ENCODE measurements around the gene BRD3. TPM values are rescaled to one million over a fixed set of nuclear protein-coding genes. Genes with fewer than 3 reads are reported as not detected.

BRD3 gene
- total RNA-seq, 1 donor from 2014 or later: 19.9 TPM

- no peak overlapping the region for H3K4me3 ChIP-seq (ENCODE audit: low read depth, low read length)
- no peak for TF ChIP-seq CTCF (conservative IDR thresholded peaks at IDR 0.05; ENCODE audit: low read depth, low read length)
- no peak for DNase-seq (ENCODE audit: low read depth)
Measured at GRCh38 chr9:134049772-134050588, 17.8 kb downstream of the BRD3 start.

GRCh38 chr9:134049236-134049635, 18.6 kb downstream of the BRD3 start:
- no peak overlapping the region for H3K4me3 ChIP-seq (ENCODE audit: low read depth, low read length)
- no peak for DNase-seq (ENCODE audit: low read depth)
- TF ChIP-seq CTCF (conservative IDR thresholded peaks at IDR 0.05; ENCODE audit: low read depth, low read length): no peak

- TF ChIP-seq CTCF (conservative IDR thresholded peaks at IDR 0.05; ENCODE audit: low read depth, low read length): no peak
- no peak for DNase-seq (ENCODE audit: low read depth)
- H3K4me3 ChIP-seq (ENCODE audit: low read depth, low read length): no peak overlapping the region
Measured at GRCh38 chr9:134048582-134048968, 19.3 kb downstream of the BRD3 start.

- no peak overlapping the region for H3K4me3 ChIP-seq (ENCODE audit: low read depth, low read length)
- DNase-seq (ENCODE audit: low read depth): no peak
- TF ChIP-seq CTCF (conservative IDR thresholded peaks at IDR 0.05; ENCODE audit: low read depth, low read length): no peak
Measured at GRCh38 chr9:134047868-134048581, 19.8 kb downstream of the BRD3 start.

GRCh38 chr9:134046894-134047681, 20.7 kb downstream of the BRD3 start:
- no peak for DNase-seq (ENCODE audit: low read depth)
- H3K4me3 ChIP-seq (ENCODE audit: low read depth, low read length): no peak overlapping the region
- no peak for TF ChIP-seq CTCF (conservative IDR thresholded peaks at IDR 0.05; ENCODE audit: low read depth, low read length)

GRCh38 chr9:134045841-134046544, 21.8 kb downstream of the BRD3 start:
- no peak overlapping the region for H3K4me3 ChIP-seq (ENCODE audit: low read depth, low read length)
- no peak for DNase-seq (ENCODE audit: low read depth)
- no peak for TF ChIP-seq CTCF (conservative IDR thresholded peaks at IDR 0.05; ENCODE audit: low read depth, low read length)

Data from epithelial cell of proximal tubule (primary cell).